Measurements from ENCODE around the gene CDK6. TPM values are rescaled to one million over a fixed set of nuclear protein-coding genes. Genes with fewer than 3 reads are reported as not detected.

Gene CDK6
- total RNA-seq, 1 experiment from 2014 or later: 73.8 TPM

GRCh38 chr7:92848441-92848840 is 12.1 kb upstream of the CDK6 start:
- no peak for DNase-seq (ENCODE audit: extremely low read depth, low read depth)

GRCh38 chr7:92847305-92847704 is 10.9 kb upstream of the CDK6 start:
- no peak for DNase-seq (ENCODE audit: extremely low read depth, low read depth)

GRCh38 chr7:92845736-92846135 is 9.4 kb upstream of the CDK6 start:
- DNase-seq (ENCODE audit: extremely low read depth, low read depth): no peak

GRCh38 chr7:92843781-92844180 is 7.4 kb upstream of the CDK6 start:
- no peak for DNase-seq (ENCODE audit: extremely low read depth, low read depth)

GRCh38 chr7:92843034-92843760 is 6.8 kb upstream of the CDK6 start:
- no peak for DNase-seq (ENCODE audit: extremely low read depth, low read depth)

- no peak for DNase-seq (ENCODE audit: extremely low read depth, low read depth)
Measured at GRCh38 chr7:92841192-92841591, 4.8 kb upstream of the CDK6 start.

GRCh38 chr7:92840316-92840715 is 3.9 kb upstream of the CDK6 start:
- no peak for DNase-seq (ENCODE audit: extremely low read depth, low read depth)

- no peak for DNase-seq (ENCODE audit: extremely low read depth, low read depth)
Measured at GRCh38 chr7:92839901-92840300, 3.5 kb upstream of the CDK6 start.

- DNase-seq (ENCODE audit: extremely low read depth, low read depth): no peak
Measured at GRCh38 chr7:92838934-92839333, 2.6 kb upstream of the CDK6 start.

- DNase-seq (ENCODE audit: extremely low read depth, low read depth): no peak
Measured at GRCh38 chr7:92837000-92837749, 802 bp upstream of the CDK6 start.

- DNase-seq (ENCODE audit: extremely low read depth, low read depth): no peak
Measured at GRCh38 chr7:92835851-92836488, 403 bp downstream of the CDK6 start.

GRCh38 chr7:92835261-92835850 is 1.0 kb downstream of the CDK6 start:
- DNase-seq (ENCODE audit: extremely low read depth, low read depth): peak; percentile 29

GRCh38 chr7:92834507-92835260 is 1.7 kb downstream of the CDK6 start:
- no peak for DNase-seq (ENCODE audit: extremely low read depth, low read depth)

- DNase-seq (ENCODE audit: extremely low read depth, low read depth): peak; percentile 68
Measured at GRCh38 chr7:92833766-92834506, 2.4 kb downstream of the CDK6 start.

GRCh38 chr7:92833024-92833765 is 3.2 kb downstream of the CDK6 start:
- DNase-seq (ENCODE audit: extremely low read depth, low read depth): peak; percentile 81

GRCh38 chr7:92832534-92833023 is 3.8 kb downstream of the CDK6 start:
- DNase-seq (ENCODE audit: extremely low read depth, low read depth): no peak

GRCh38 chr7:92831716-92832533 is 4.4 kb downstream of the CDK6 start:
- DNase-seq (ENCODE audit: extremely low read depth, low read depth): no peak

- no peak for DNase-seq (ENCODE audit: extremely low read depth, low read depth)
Measured at GRCh38 chr7:92830532-92831110, 5.8 kb downstream of the CDK6 start.

Measured in NCI-H460 (cell line).